HG02678 (cell line): ENCODE results near the gene RPS27.
"Not testable (repeated sequence)": the region's sequence is repeated elsewhere in the genome, so short reads cannot be mapped to it uniquely, and the experiment has no call there.

Experiments used
- ATAC-seq: cut with Tn5 transposase; IDR thresholded peaks from one replicate; pipeline ENCODE4 v1.9.1; 2021; ENCODE audit warnings: mild to moderate bottlenecking, moderate library complexity; ENCODE audit not compliant: unreplicated experiment

The RPS27 gene

DNA sequence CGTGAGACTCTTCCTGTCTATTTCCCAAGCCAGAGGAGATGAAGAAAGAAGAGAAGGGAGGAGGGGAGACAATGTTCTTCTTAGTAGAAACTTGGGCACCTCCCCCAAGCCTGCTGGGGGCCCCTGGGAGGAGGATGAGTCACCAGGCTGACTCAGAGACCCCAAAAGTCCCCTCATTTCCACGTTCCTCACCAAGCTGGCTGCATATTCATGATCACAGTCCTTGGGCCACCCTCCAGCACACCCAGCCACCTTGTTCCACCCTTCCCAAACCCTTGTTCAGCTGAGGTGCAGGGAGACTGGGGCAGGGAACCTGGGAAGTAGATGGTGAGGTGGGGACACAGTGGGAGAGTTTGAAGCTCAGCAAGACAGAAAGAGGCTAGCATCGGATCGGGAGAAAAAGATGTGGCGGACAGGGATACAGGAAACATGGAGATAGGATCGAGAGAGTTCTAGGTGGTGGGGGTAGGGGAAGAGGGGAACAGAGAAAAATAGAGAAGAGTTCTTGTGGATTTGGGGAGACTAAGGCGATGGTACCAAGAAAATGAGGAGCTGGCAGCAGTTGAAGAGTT lies 5.1 kb upstream of the RPS27 start:
- ATAC-seq = no peak

DNA sequence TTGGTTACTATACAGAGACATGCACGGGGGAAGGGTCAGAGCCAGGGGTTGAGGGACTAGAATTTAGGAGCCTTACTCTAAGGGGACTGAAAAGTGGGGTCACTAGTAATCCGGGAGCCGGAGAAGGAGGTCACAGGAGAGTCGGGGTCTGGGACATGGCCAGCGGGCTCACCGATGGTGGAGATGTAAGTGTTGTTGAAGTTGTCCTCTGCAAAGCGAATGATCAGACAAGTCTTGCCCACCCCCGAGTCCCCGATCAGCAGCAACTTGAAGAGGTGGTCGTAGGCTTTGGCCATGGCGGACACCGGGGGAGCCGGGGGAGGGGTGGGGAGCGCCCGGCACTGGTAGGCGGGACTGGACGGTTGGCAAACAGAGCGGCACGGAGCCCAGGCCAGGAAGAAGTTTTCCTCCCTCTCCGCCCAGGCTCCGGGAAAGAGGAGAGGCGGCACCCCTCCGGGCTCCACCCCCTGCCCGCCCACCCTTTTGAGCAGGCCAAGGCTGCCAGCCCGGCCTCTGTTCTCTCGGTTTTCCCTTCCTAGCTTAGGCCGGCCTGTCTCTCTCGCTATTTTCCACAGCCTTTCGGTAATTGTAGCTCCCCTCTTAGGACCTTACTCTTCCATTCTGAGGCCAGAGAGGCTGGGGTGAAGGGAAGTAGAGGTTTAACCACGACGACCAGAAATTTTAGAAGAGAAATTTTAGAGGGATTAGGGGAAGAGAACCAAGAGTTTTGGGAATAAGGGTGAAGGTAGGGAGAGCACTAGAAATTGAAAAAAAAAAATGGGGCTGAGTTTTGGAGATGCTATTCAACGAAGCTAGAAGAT lies 4.4 kb upstream of the RPS27 start, which contains the start of gene RAB13:
Gene RAB13 (minus strand): TSS at position 399 of the 821 bp plus-strand sequence. CDS start 103 bp downstream, at position 296.
- no peak for ATAC-seq

DNA sequence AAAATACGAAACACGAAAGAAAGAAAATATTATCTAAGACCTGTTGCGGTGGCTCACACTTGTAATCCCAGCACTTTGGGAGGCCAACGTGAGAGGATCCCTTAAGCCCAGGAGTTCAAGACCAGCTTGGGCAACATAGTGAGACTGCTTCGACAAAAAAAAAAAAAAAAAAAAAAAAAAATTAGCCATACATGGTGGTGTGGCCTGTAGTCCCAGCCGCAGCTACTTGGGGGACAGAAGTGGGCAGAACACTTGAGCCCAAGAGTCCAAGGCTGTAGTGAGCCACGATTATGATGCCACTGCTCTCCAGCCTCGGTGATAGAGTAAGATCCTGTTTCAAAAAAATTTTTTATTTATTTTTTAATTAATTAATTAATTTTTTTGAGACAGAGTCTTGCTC lies 2.9 kb upstream of the RPS27 start:
- ATAC-seq = no peak

DNA sequence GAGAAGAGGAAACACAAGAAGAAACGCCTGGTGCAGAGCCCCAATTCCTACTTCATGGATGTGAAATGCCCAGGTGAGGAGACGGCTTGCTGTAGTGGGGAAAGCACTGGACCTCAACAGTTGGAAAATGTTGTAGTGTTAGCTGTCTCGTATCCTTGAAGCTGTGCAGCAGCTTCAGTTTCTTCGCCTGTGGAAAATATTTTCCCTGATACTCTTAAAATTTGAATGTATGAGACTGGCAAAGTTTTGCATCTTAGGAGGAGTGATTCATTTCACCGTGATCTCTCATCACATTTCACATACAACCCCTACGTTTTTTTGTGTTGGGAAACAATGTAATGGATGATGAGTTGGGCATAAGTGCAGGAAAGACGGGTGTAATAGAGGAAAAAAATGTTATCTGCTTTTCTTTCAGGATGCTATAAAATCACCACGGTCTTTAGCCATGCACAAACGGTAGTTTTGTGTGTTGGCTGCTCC lies 629 bp downstream of the RPS27 start:
- no peak for ATAC-seq

DNA sequence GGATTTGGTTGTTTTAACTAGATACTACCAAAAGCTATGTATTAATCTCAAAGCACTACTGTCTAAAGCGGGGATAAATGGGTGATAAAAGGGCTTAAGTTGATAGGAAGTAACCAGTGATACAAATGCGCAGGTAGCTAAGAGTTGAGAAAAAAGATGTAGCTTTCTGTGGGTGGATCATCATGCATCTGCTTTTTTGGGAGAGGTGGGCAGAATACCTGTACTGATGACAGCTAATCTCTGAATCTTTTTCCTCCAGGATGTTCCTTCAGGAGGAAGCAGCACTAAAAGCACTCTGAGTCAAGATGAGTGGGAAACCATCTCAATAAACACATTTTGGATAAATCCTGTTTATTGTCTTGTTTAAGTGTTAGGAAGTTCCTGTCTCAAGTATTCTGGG lies 1.2 kb downstream of the RPS27 start:
- no peak for ATAC-seq

DNA sequence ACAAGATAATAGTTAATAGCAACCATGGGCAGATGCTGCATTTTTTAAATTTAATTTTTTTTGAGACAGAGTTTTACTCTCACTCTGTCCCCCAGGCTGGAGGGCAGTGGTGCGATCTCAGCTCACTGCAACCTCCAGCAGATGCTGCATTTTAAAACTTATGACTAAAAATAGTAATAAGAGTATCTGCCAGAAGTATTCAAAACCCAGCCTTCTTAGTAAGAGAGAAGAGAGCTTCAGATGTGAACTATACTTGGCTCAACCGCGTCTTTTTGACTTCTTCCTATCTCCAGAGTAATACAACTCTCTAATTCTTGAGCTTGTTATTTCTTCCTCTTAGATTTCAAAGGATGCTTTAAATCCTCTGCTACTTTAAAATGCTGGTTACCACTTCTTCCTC lies 4.6 kb downstream of the RPS27 start:
- no peak for ATAC-seq

DNA sequence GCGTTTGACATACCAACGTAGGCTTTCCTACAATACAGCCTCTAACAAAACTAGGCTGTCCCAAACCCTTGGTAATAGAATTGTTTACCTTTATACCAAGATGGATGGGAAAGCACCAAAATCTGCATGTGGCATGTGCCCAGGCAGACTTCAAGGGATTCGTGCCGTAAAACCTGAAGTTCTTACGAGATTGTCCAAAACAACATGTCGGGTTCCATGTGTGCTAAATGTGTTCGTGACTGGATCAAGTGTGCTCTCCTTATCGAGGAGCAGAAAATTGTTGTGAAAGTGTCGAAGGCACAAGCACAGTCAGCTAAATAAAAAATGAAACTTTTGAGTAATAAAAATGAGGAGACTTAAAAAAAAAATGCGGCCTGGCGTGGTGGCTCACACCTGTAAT lies 5.1 kb downstream of the RPS27 start:
- no peak for ATAC-seq

DNA sequence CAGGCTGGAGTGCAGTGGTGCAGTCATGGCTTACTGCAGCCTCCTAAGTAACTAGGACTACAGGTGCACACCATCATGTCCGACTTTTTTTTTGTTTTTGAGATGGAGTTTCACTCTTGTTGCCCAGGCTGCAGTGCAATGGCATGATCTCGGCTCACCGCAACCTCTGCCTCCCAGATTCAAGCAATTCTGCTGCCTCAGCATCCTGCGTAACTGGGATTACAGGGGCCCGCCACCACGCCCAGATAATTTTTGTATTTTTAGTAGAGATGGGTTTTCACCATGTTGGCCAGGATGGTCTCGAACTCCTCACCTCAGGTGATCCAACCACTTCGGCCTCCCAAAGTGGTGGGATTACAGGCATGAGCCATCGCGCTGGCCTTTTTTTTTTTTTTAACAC lies 6.3 kb downstream of the RPS27 start:
- ATAC-seq = not testable (repeated sequence)

DNA sequence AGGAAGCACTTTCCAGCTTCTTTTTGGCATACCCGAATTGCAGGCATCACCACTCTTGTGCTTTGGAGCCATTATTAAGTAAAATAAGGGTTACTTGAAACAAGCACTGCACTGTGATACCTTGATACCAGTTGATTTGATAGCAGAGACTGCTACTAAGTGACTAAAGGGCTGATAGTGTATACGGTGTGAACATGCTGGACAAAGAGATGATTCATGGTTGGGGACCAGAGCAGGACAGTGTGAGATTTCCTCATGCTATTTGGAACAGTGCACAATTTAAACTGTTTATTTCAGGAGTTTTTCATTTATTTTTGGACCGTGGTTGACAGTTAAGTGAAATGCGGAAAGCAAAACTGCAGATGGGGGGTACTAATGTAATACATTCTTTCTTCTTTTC lies 9.9 kb downstream of the RPS27 start:
- ATAC-seq = no peak

DNA sequence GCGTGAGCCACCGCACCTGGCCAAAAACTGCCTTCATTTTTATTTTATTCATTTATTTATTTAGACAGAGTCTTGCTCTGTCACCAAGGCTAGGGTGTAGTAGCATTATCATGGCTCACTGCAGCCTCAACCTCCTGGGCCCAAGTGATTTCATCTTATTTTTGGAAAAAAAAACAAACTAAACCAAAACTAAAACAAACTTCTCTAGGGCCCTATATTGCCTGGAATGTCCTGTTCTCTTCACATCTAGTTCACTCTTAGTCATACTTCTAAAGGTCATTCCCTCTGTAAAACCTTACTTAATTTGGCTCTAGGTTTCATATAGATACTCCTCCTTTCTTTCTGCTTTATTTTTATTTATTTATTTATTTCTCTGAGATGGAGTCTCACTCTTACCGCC lies 15.6 kb downstream of the RPS27 start:
- no peak for ATAC-seq

DNA sequence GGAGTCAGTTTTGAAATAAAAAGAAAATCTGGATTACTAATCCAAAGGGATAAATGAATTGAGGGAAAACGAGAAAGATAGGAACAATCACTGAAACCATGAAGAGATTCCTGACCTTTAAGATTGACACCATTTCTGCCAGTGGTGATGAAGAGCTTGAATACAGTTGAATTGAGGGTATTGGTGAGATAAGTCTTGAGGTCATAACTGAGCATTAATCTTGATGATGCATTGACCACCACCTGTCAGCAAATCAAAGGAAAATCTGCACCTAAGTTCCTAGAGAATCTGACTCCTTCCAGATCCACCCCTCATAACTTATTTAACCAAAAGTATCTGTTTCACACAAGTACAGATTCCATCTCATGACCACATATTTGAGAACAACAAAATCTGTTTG lies 21.6 kb downstream of the RPS27 start:
- ATAC-seq = no peak

DNA sequence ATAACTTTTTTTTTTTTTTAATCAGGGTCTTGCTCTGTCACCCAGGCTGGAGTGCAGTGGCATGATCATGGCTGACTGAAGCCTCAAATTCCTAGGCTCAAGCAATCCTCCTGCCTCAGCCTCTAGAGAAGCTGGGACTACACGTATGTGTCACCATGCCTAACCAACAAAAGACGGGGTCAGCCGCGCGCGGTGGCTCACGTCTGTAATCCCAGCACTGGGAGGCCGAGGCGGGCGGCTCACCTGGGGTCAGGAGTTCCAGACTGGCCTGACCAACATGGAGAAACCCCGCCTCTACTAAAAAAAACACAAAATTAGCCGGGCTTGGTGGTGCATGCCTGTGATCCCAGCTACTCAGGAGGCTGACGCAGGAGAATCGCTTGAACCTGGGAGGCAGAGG lies 22.0 kb downstream of the RPS27 start:
- ATAC-seq = not testable (repeated sequence)

DNA sequence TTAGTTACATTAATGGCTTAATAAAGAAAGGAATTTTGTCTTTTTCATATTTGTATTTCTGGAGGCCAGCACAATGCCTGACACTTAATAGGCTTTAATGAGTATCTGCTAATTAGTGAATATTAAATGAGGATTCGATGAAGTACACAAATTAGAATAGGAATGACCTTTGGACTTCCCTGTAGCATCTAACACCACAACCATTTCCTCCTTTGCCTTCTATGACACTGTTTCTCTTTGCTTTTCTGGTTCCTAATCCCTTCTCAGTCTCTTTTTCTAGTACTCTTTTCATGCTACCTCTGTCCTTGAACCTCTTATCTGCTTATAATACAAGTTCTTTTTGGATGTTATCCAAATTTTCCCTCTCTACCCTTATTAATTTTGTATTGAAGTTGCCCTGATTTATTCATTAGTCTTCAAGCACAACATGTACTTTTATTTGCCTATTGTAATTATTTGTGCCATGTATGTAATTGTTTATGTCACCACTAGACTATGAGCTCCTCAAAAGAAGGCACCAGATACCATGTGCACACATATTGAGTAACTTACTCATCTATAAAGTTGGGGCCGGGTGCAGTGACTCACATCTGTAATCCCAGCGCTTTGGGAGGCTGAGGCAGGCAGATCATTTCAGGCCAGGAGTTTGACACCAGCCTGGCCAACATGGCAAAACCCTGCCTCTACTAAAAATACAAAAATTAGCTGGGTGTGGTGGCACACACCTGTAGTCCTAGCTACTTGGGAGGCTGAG lies 23.8 kb downstream of the RPS27 start:
- ATAC-seq = no peak

DNA sequence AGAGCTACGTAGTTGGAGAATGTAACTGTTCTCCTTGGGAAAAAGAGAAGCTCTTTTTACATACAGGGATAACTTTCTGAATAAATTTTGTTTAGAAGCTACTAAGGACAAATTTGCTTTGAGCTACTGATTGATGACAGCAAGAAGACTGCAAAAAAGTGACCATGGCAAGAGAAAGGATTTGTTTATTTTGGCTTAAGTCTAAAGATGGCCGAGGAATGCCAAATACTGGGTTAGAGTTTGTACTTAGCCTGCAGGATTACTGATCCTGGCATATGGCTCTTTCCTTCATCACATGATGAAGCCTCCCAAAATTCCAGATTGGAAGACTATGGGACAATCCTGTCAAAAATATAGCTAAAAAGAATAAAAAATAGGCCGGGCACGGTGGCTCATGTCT lies 28.7 kb downstream of the RPS27 start:
- no peak for ATAC-seq

DNA sequence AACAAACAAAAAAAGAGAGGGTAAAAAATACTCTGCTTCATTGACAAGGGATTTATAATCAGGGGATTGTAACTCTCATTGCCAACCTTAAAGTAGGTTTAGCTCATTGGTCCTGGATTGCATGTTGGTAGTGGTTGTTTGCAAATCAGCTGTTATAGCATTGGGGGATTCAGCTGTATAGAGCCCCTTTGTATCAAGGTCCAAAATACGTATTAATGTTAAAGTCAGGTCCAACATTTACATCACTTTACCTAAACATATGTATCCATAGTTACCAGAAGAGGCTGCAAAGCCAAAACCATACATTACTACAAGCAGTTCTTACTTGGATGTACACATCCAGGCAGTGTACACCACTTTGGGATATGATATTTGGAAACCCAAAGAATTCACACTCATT lies 29.4 kb downstream of the RPS27 start:
- no peak for ATAC-seq

DNA sequence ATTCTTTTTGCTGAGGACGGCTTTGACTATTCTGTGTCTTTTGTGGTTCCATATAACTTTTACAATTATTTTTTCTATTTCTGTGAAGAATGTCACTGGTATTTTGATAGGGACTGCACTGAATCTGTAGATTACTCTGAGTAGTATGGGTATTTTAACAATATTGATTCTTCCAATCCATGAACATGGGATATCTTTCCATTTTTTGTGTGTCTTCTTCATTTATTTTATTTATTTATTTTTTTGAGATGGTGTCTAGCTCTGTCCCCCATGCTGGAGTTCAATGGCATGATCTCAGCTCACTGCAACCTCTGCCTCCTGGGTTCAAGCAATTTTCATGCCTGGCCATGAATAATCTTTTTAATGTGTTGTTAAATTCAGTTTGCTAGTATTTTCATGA lies 43.1 kb downstream of the RPS27 start:
- not testable (repeated sequence) for ATAC-seq
